GM19193 (cell line): ENCODE measurements around the gene KRTAP2-4.
"Not testable (repeated sequence)": the region's sequence is repeated elsewhere in the genome, so short reads cannot be mapped to it uniquely, and the experiment has no call there.

Experiments
- POLR2A ChIP-seq: IDR thresholded peaks from 4 replicates; pipeline ENCODE4 v1.6.1; 2011; ENCODE audit not compliant: insufficient read depth, insufficient read length; ENCODE audit errors: extremely low read depth

KRTAP2-4 gene

GRCh38 chr17:41067281-41067680, 1.6 kb upstream of the KRTAP2-4 start:
- TF ChIP-seq POLR2A, result no peak

GRCh38 chr17:41064301-41064700, 1.4 kb downstream of the KRTAP2-4 start:
- no peak for TF ChIP-seq POLR2A

- TF ChIP-seq POLR2A, result no peak
Measured at GRCh38 chr17:41063449-41063848, 2.2 kb downstream of the KRTAP2-4 start.

DNA sequence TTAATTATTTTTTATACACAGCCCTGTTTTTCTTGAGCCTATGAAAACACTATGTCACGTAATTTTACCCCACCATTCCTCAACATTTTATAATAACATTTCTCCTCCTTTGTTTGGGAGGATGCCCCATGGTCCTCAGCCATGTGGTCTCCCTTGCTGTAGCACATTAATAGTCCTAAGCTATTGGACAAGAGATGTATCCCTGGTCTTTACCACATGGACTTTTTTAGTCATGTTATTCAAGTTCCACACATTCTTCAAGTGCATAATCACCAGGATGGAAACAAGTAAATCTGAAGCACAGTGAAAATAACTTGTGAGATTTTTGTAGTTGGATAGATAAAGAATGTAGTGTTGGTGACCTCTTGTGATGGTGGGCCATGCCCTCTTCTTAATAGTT, 3.7 kb downstream of the KRTAP2-4 start:
- no peak for TF ChIP-seq POLR2A

- TF ChIP-seq POLR2A, result no peak
Measured at GRCh38 chr17:41060052-41060604, 5.6 kb downstream of the KRTAP2-4 start, which contains the start of gene KRTAP2-3. Gene KRTAP2-3, minus strand, starts transcription at chr17:41060114. Its CDS starts 64 bp downstream, at chr17:41060050.

DNA sequence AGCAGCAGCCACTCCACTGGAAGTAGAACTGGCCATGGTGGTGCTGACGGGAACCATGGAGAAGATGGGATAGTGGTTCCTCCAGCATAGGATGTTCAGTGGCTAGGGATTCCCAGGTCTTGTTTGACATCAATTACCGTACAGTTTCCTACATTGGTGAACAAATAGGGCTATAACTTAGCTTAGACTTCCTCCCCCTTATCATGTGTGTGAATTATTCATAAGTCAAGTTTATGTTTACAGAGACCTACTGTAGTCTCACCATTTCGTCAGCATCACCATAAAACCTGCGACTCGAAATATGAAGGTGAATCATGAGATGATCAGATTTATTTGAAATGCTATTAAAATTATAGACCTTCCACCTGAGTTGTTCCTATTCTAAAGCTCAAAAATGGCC, 6.9 kb downstream of the KRTAP2-4 start:
- no peak for TF ChIP-seq POLR2A

- no peak for TF ChIP-seq POLR2A
Measured at GRCh38 chr17:41057547-41057946, 8.1 kb downstream of the KRTAP2-4 start.

- TF ChIP-seq POLR2A, result not testable (repeated sequence)
Measured at GRCh38 chr17:41055130-41055529, 10.5 kb downstream of the KRTAP2-4 start, which contains the start of gene KRTAP2-2. Gene KRTAP2-2, minus strand, starts transcription at chr17:41055230. Its CDS starts 19 bp downstream, at chr17:41055211.

GRCh38 chr17:41054025-41054424, 11.7 kb downstream of the KRTAP2-4 start:
- TF ChIP-seq POLR2A, result no peak

GRCh38 chr17:41052566-41052965, 13.1 kb downstream of the KRTAP2-4 start:
- no peak for TF ChIP-seq POLR2A

DNA sequence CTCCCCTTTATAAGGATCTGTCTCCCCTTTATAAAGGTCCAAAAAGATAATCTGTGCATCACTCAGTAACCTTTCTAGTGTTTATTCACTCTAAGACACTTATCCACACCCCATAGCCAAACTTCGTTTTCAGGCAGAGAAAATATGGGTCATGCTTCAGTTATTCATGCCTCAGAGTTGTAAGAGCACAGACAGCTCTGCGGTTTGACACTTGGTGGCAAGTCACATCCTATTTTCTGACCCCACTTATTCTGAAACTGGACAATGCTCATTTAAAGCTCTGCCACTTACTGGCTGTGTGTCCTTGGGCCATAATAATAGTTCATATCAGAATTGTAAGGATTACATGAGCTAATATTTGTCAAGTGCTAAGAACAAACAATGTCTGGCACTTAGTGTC, 16.6 kb downstream of the KRTAP2-4 start:
- TF ChIP-seq POLR2A, result no peak

DNA sequence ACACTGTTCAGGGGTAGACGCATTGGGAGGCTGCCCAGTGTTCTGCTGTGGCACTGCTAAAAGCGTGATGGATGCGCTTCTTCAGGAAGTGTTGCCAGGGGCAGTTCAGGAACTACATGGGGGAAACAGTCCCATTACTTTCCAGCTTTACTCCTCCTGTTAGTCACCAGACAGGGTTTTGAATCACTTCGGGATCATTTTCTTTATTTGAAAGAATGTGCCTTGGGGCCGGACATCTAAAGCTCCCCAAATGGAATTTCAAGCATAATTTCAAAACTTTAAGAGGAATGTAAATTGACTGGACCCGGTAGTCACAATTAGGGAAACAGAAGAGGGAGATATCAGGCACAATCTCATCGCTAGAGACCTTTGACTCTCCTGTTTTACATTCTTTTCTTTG, 17.2 kb downstream of the KRTAP2-4 start:
- TF ChIP-seq POLR2A, result no peak

DNA sequence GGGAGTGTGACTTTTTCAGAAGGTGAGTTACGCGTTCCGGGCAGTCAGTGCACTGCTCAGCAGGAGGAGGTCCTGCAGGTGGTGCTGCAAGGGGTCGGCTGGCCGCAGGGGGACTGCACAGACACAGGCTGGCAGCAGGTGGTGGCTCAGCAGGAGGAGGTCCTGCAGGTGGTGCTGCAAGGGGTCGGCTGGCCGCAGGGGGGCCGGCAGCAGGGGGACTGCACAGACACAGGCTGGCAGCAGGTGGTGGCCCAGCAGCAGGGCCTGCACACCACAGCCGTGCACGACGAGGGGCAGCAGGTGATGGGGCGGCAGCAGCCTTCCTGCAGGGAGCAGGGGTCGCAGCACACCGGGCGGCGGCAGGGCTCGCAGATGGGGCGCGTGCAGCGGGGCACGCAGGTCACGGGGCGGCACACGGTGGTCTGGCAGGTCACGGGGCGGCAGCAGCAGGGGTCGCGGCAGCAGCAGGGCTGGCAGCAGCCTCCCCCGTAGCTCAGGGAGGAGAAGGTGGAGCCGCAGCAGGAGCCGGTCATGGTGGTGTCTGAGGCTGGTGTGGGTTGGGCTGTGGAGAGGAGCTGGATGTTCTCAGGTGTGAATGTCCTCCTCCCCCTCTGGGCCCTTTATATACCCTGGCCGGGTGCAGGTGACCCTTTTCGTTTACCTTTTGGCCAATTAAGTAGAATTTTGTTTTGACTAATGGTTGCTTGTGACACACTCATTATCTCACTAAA, 18.8 kb downstream of the KRTAP2-4 start, which contains the start of gene KRTAP2-1:
Gene KRTAP2-1 (minus strand): TSS at position 582 of the 731 bp plus-strand sequence. CDS start 49 bp downstream, at position 533.
- not testable (repeated sequence) for TF ChIP-seq POLR2A

DNA sequence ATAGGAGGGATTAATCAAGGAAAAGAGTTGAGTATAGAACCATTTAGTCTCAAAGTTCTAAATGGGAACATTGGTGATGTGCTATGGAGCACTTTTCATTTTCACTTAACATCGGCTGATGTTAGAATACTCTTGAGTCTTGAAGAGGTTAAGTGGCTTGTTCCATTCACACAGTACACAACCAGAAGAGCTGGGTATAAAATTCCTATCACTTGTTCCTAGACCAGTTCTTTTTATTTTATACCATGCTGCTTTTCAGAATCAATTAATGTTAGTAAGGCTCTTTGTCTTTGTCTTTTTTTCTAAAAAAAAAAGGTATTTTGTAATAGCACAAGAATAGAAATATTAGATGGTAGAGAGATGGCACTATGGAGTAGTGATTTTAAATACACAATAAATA, 22.7 kb downstream of the KRTAP2-4 start:
- TF ChIP-seq POLR2A, result no peak

GRCh38 chr17:41040783-41041571, 24.7 kb downstream of the KRTAP2-4 start, which contains the start of gene KRTAP1-1:
Gene KRTAP1-1, minus strand, starts transcription at chr17:41041450. Its CDS starts 53 bp downstream, at chr17:41041397.
- not testable (repeated sequence) for TF ChIP-seq POLR2A
